ENCODE results near the gene SLC7A8.

DNA sequence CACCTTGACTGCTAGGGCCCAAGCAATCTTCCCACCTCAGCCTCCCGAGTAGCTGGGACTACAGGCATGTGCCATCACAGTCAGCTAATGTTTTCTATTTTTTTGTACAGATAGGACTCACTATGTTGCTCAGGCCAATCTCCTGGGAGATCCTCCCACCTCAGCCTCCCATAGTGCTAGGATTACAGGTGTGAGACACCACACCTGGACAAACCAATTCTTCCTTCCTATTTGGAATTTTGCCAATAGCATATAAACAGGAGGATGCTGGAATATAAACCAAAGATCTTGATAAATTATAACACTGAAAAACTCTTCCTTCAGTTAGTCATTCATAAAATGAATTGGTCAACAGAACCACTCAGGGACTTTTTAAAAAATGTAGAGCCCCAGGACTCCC lies 96.9 kb downstream of the SLC7A8 start:
- TF ChIP-seq POLR2A (IDR thresholded peaks at IDR 0.05) = no peak
- TF ChIP-seq, protein P1, sequence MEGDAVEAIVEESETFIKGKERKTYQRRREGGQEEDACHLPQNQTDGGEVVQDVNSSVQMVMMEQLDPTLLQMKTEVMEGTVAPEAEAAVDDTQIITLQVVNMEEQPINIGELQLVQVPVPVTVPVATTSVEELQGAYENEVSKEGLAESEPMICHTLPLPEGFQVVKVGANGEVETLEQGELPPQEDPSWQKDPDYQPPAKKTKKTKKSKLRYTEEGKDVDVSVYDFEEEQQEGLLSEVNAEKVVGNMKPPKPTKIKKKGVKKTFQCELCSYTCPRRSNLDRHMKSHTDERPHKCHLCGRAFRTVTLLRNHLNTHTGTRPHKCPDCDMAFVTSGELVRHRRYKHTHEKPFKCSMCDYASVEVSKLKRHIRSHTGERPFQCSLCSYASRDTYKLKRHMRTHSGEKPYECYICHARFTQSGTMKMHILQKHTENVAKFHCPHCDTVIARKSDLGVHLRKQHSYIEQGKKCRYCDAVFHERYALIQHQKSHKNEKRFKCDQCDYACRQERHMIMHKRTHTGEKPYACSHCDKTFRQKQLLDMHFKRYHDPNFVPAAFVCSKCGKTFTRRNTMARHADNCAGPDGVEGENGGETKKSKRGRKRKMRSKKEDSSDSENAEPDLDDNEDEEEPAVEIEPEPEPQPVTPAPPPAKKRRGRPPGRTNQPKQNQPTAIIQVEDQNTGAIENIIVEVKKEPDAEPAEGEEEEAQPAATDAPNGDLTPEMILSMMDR (IDR thresholded peaks at IDR 0.05) = no peak

Data from adrenal gland (tissue), 5 donors.